ENCODE measurements around the gene TMEM272.

DNA sequence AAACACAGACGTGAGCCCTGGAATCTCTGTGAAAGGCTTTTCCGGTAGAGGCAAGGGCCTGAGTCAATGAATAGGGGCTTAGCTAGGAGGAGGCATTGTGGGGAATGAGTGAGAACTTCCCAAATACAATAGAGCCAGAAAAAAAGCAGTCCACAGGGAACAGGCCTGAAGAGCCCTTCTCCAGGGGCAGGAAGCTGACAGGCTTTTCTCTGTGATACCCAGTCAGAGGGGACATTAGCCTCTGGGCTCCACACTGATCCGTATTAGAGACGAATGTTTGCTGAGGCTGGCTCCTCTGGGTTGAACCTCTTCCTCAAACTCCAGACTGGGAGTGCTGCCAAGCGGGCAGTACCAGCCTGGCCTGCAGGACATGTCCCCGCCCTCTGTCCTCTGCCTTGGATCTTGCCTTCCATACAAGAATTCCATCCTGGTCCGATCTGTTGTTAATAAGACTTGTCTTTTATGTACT, 43.3 kb downstream of the TMEM272 start:
- TF ChIP-seq, protein P1, sequence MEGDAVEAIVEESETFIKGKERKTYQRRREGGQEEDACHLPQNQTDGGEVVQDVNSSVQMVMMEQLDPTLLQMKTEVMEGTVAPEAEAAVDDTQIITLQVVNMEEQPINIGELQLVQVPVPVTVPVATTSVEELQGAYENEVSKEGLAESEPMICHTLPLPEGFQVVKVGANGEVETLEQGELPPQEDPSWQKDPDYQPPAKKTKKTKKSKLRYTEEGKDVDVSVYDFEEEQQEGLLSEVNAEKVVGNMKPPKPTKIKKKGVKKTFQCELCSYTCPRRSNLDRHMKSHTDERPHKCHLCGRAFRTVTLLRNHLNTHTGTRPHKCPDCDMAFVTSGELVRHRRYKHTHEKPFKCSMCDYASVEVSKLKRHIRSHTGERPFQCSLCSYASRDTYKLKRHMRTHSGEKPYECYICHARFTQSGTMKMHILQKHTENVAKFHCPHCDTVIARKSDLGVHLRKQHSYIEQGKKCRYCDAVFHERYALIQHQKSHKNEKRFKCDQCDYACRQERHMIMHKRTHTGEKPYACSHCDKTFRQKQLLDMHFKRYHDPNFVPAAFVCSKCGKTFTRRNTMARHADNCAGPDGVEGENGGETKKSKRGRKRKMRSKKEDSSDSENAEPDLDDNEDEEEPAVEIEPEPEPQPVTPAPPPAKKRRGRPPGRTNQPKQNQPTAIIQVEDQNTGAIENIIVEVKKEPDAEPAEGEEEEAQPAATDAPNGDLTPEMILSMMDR (IDR thresholded peaks at IDR 0.05) = no peak
- no peak for TF ChIP-seq EZH2 (IDR thresholded peaks at IDR 0.05)
